Activated CD4-positive, CD25-positive, alpha-beta regulatory T cell (primary cell): ENCODE measurements around the gene ZNF764.
"Not testable (repeated sequence)": the region's sequence is repeated elsewhere in the genome, so short reads cannot be mapped to it uniquely, and the experiment has no call there.

ENCODE experiments used
- DNase-seq, 4 experiments: peaks; one replicate each; lab custom pipeline; 2025; lab: John Stamatoyannopoulos, UW

The ZNF764 gene

GRCh38 chr16:30548416-30549253 lies 9.5 kb downstream of the ZNF764 start:
- no peak for DNase-seq

GRCh38 chr16:30546115-30546514 lies 12.1 kb downstream of the ZNF764 start:
- no peak for DNase-seq

GRCh38 chr16:30543067-30543466 lies 15.1 kb downstream of the ZNF764 start:
- no peak for DNase-seq

- DNase-seq: no peak
Observed at GRCh38 chr16:30541502-30542329, 16.5 kb downstream of the ZNF764 start.

- DNase-seq: not testable (repeated sequence)
Observed at GRCh38 chr16:30540916-30541464, 17.2 kb downstream of the ZNF764 start.

GRCh38 chr16:30539986-30540526 lies 18.1 kb downstream of the ZNF764 start:
- DNase-seq: not testable (repeated sequence)

GRCh38 chr16:30539000-30539964 lies 18.9 kb downstream of the ZNF764 start:
- no peak for DNase-seq

GRCh38 chr16:30536391-30537024 lies 21.7 kb downstream of the ZNF764 start:
- DNase-seq: not testable (repeated sequence)

- peak in 3 of 4 experiments; percentile 18 to 51 (median 25) for DNase-seq
Observed at GRCh38 chr16:30535777-30536190, 22.4 kb downstream of the ZNF764 start.

GRCh38 chr16:30535106-30535776 lies 22.9 kb downstream of the ZNF764 start:
- no peak for DNase-seq

- DNase-seq: peak; percentile 79 to 84 (median 81)
Observed at GRCh38 chr16:30534368-30535105, 23.6 kb downstream of the ZNF764 start, which contains the start of gene ZNF747. TSS of gene ZNF747 (minus strand) at chr16:30534858. CDS start at chr16:30534679, 179 bp downstream.

- DNase-seq: no peak
Observed at GRCh38 chr16:30533748-30534367, 24.3 kb downstream of the ZNF764 start.

GRCh38 chr16:30533146-30533522 lies 25.0 kb downstream of the ZNF764 start:
- no peak for DNase-seq

GRCh38 chr16:30532285-30533145 lies 25.7 kb downstream of the ZNF764 start:
- no peak for DNase-seq

- no peak for DNase-seq
Observed at GRCh38 chr16:30530163-30531037, 27.8 kb downstream of the ZNF764 start.

- no peak for DNase-seq
Observed at GRCh38 chr16:30528799-30529457, 29.2 kb downstream of the ZNF764 start.
